ENCODE measurements around the gene SEPTIN3.
"Not testable (repeated sequence)": the region's sequence is repeated elsewhere in the genome, so short reads cannot be mapped to it uniquely, and the experiment has no call there.

SEPTIN3 gene

GRCh38 chr22:41943661-41944209 lies 25.5 kb upstream of the SEPTIN3 start:
- peak; percentile 64 for DNase-seq

GRCh38 chr22:41946629-41947423 lies 22.4 kb upstream of the SEPTIN3 start, which contains the start of gene CENPM:
Gene CENPM (minus strand): TSS chr22:41947152. CDS start chr22:41947076, 76 bp downstream.
- peak; percentile 94 for DNase-seq

GRCh38 chr22:41947424-41948080 lies 21.7 kb upstream of the SEPTIN3 start:
- DNase-seq = no peak

- no peak for DNase-seq
Measured at GRCh38 chr22:41948142-41948541, 21.1 kb upstream of the SEPTIN3 start.

GRCh38 chr22:41948928-41949296 lies 20.3 kb upstream of the SEPTIN3 start:
- not testable (repeated sequence) for DNase-seq

- DNase-seq = no peak
Measured at GRCh38 chr22:41949297-41949965, 19.8 kb upstream of the SEPTIN3 start.

- DNase-seq = no peak
Measured at GRCh38 chr22:41951898-41952474, 17.3 kb upstream of the SEPTIN3 start, which contains the start of gene SMIM45. Gene SMIM45 (plus strand): TSS chr22:41952150.

- DNase-seq = no peak
Measured at GRCh38 chr22:41952713-41953112, 16.5 kb upstream of the SEPTIN3 start.

GRCh38 chr22:41957941-41958556 lies 11.2 kb upstream of the SEPTIN3 start:
- DNase-seq = no peak

GRCh38 chr22:41963453-41964111 lies 5.7 kb upstream of the SEPTIN3 start:
- DNase-seq = no peak

- DNase-seq = no peak
Measured at GRCh38 chr22:41964112-41964491, 5.1 kb upstream of the SEPTIN3 start.

GRCh38 chr22:41966225-41966606 lies 3.0 kb upstream of the SEPTIN3 start:
- no peak for DNase-seq

- DNase-seq = peak; percentile 88
Measured at GRCh38 chr22:41966607-41967240, 2.5 kb upstream of the SEPTIN3 start.

- no peak for DNase-seq
Measured at GRCh38 chr22:41968601-41969000, 642 bp upstream of the SEPTIN3 start.

- no peak for DNase-seq
Measured at GRCh38 chr22:41970601-41971000, 1.4 kb downstream of the SEPTIN3 start.

- DNase-seq = no peak
Measured at GRCh38 chr22:41971431-41971830, 2.2 kb downstream of the SEPTIN3 start.

GRCh38 chr22:41974691-41975290 lies 5.5 kb downstream of the SEPTIN3 start:
- no peak for DNase-seq

GRCh38 chr22:41975299-41976069 lies 6.2 kb downstream of the SEPTIN3 start:
- no peak for DNase-seq

GRCh38 chr22:41976070-41976901 lies 7.0 kb downstream of the SEPTIN3 start:
- peak; percentile 35 for DNase-seq

Measured in suppressor macrophage treated with lipopolysaccharide for 4 hours (primary cell).